Measurements from ENCODE around the gene KLF2.

DNA sequence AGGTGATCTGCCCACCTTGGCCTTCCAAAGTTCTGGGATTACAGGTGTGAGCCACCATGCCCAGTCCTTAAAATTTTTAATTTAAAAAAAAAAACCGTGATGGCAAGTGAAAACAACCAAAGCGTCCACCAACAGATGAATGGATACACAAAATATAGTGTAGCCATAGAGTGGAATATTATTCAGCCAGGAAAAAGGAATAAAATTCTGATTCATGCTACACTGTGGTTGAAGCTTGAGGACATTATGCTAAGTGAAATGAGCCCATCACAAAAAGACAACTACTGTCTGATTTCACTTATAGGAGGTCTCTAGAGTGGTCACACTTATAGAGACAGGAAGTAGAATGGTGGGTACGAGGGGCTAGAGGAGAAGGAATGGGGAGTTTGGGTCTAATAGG is 26.3 kb upstream of the KLF2 start:
- TF ChIP-seq, protein P1, sequence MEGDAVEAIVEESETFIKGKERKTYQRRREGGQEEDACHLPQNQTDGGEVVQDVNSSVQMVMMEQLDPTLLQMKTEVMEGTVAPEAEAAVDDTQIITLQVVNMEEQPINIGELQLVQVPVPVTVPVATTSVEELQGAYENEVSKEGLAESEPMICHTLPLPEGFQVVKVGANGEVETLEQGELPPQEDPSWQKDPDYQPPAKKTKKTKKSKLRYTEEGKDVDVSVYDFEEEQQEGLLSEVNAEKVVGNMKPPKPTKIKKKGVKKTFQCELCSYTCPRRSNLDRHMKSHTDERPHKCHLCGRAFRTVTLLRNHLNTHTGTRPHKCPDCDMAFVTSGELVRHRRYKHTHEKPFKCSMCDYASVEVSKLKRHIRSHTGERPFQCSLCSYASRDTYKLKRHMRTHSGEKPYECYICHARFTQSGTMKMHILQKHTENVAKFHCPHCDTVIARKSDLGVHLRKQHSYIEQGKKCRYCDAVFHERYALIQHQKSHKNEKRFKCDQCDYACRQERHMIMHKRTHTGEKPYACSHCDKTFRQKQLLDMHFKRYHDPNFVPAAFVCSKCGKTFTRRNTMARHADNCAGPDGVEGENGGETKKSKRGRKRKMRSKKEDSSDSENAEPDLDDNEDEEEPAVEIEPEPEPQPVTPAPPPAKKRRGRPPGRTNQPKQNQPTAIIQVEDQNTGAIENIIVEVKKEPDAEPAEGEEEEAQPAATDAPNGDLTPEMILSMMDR (IDR thresholded peaks at IDR 0.05): no peak
- no peak for TF ChIP-seq POLR2A (IDR thresholded peaks at IDR 0.05; ENCODE audit: low read depth)
- no peak for TF ChIP-seq POLR2AphosphoS5 (IDR thresholded peaks at IDR 0.05)
